Stimulated activated CD4-positive, alpha-beta T cell treated with anti-CD3 and anti-CD28 coated beads, Interleukin-12 subunit alpha, Interleukin-12 subunit beta, amount 100 ng/mL, for 24 hours (primary cell): ENCODE measurements around the gene ANKFN1.

ENCODE experiments used
- DNase-seq, 2 experiments: peaks; one replicate each; pipeline ENCODE4 v3.0.0-alpha.2; 2020; ENCODE audit warnings: low read depth in 2 of 2

ANKFN1 gene

DNA sequence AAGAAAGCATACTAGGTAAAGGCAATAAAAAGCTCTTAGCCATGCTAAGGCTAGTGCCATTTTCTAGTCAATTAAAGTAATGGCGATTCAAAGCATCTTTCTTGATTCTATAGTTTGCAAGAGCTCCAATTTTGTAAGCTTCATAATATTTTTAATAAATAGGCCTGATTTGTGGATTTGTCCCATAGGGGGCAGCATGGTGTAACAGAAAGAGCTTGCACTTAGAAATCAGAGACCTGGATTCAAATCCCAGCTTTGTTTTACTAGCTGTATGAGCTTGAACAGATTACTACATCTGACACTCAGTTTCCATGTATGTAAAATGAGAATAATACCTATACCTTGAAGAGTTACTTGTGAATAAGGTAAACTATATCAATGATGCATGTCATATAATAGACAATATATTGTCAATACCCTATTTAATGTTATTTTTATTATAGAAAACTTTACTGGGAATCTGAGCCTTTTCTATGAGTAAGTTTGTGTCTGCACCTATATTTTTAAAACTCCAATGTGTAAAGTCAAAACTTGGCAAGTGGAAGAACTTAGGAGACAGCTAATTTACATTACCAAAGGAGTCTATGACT is 346.6 kb downstream of the ANKFN1 start:
- no peak for DNase-seq

GRCh38 chr17:56502120-56502654 is 348.9 kb downstream of the ANKFN1 start:
- DNase-seq: no peak

- DNase-seq: no peak
These were observed 352.0 kb downstream of the ANKFN1 start for GRCh38 chr17:56505154-56505756.

DNA sequence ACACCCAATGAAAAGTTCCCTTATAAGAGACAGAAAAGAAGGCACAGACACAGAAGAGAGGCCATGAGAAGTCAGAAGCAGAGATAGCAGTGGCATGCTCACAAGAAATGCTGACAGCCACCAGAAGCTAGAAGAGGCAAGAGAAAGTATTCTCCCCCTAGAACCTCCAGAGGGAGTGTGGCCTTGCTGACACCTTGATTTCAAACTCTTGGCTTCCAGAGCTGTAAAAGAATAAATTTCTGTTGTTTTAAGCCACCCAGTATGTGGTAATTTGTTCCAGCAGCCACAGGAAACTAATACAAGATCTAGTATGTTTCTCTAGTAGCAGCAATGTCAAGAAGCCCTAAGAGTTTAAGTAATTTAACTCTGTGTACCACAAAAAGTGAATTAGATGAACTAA is 353.1 kb downstream of the ANKFN1 start:
- DNase-seq: no peak

GRCh38 chr17:56510554-56511342 is 357.5 kb downstream of the ANKFN1 start:
- no peak for DNase-seq

DNA sequence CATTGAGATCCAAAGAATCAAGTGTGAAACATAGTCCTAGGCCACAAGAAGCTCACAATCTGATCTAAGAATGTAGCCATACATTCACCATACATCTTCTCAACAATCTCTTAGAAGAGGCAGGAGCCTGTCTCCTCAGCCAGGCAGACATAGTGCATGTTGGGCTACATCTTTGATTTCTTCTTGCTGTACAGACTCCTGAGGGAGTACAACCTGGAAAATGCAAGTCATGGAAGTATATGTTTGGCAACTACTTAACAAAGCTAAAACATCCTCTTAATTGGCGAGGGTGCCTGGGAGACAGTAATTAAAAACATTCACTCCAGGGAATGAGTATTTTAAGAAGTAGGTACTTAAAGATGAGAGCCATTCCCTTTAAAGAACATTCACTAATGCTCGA is 361.0 kb downstream of the ANKFN1 start:
- no peak for DNase-seq

DNA sequence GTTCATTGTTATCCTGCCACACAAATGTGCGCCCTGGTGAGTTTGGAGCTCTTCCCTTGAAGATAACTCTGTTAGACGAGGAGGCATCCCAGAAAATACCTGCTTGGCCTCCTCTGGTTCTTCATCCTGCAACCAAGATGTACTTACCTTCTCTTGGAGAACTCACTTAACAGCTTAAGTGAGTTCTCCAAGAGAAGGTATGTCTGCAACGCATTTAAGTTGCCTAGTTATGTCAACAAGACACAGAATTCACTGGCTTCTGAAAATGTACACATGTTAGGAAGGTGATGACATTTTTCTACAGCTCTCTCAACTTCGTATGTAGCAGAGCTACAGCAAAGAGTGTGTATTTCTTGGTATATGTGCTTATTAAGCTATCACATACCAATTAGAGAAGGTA is 361.6 kb downstream of the ANKFN1 start:
- DNase-seq: no peak

- DNase-seq: no peak
These were observed 368.3 kb downstream of the ANKFN1 start for GRCh38 chr17:56521414-56522141.

DNA sequence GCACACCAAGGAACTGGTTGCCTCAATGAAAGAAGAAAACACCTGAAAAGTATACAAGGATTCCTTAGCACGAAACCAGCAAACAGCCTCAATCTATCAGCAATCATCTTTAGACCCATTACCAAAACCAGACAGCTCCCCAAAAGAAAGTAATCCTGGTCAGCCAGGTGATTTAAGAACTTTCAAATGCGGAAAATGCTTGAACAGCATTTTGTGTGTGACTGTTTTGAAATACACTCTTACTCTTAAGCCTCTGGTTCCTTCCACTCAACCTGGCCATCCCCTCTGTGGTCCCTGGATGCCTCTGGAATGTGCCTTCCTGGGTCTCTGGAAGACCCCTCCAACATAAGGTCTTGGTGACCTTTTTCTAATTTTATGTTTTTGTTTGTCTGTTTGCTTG is 369.8 kb downstream of the ANKFN1 start:
- no peak for DNase-seq

DNA sequence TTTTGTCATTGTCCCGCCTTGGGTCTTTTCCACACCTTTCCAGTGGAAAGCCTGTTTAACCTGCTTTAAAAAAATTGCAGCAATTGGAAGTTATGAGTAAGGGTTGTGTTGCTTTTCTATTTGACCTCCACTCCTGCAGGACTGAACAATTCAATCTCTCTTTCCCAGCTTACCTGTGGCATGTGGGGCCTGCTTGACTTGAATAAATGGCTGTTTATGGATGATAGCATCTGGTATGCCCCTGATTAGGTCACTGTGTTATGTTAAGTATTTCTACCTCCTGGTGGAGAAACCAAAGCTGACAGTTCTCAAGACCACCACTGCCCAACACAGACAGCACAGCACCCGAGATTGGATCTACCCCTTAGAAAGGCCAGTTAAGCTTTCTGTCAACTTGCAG is 375.4 kb downstream of the ANKFN1 start:
- DNase-seq: no peak

DNA sequence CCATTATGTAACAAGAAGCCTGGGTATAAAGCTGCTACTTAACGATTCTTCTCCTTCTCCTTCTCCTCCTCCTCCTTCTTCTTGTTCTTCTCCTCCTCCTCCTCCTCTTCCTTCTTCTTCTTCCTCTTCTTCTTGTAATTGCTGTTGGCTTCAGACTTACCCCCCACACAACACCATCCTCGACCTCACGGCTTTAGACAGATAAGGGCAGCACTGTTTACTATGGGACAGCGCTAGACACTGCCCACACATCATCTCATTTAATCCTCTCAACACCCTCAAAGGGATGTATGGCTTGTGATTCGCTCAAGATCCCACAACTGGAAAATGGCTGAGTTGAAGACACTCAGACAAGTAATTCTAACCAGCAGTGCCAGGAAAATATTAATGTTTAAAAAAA is 379.7 kb downstream of the ANKFN1 start:
- no peak for DNase-seq

GRCh38 chr17:56536766-56537165 is 383.5 kb downstream of the ANKFN1 start:
- DNase-seq: no peak

- DNase-seq: no peak
These were observed 387.6 kb downstream of the ANKFN1 start for GRCh38 chr17:56540836-56541235.

DNA sequence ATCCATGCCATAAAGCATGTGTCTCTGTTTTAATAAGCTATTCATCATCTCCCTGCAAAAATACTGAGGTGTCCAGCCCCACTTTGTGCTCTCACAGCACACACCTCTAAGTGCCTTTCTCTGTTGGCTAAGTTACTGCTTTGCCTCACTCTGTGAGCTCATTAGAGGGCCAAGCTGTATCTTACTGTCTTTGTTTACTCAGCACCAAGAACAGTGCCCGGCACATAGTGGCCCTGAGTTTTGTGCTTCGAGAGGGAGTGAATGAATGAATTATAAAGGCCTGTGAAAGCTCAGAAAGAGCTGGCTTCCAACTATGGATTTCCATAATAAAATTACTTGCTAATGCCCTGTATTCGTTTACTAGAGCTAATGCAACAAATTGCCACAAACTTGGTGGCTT is 390.0 kb downstream of the ANKFN1 start:
- no peak for DNase-seq

GRCh38 chr17:56545106-56545505 is 391.8 kb downstream of the ANKFN1 start:
- no peak for DNase-seq

- DNase-seq: no peak
These were observed 392.7 kb downstream of the ANKFN1 start for GRCh38 chr17:56545930-56546329.

DNA sequence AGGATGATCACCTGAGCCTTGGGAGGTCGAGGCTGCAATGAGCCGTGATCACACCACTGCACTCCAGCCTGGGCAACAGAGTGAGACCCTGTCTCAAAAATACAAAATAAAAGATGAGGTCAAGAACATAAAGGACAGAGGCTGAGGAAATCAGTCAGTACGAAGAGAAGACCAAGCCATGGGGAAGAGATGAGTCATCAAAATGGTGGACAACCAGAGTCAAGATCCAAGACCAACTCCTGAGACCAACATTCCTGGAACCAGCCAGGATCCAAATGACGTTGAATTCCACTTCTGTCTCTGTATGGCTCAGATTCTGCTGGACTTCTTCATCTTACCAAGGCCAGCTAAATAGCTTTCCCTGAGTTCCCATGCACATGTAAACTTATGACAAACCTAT is 395.4 kb downstream of the ANKFN1 start:
- DNase-seq: no peak

- DNase-seq: no peak
These were observed 396.2 kb downstream of the ANKFN1 start for GRCh38 chr17:56549501-56549900.

- DNase-seq: no peak
These were observed 404.4 kb downstream of the ANKFN1 start for GRCh38 chr17:56557682-56558081.

DNA sequence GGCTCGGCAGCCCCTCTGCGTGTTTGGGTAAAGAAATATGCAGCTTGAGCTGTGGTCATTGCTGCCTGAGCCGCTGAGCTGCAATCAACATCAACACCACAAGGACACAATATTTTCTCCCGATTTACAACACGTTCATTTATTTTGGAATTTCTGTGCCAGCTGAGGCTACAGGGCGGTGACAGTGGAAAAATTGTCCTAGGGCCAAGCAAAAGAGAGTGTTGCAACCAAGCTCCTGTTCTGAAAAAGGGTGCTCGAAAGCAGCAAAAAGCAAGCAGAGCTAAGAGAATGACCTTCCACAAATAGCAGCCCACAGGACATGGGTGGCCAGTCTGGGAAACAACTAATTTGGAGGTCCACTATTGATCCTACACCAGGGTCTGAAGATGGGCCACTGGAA is 404.8 kb downstream of the ANKFN1 start:
- DNase-seq: no peak
